Loucy (cell line): Measurements from ENCODE around the gene SGIP1.

Experiments
- CTCF ChIP-seq: fragments of 200-600 bp; sonication (generic); conservative IDR thresholded peaks from 2 replicates; pipeline ENCODE4 v1.5.1; 2014; ENCODE audit warnings: mild to moderate bottlenecking, antibody characterized with exemption, low read length
- EZH2phosphoT487 ChIP-seq: fragments of 200-600 bp; IDR thresholded peaks from 2 replicates; pipeline ENCODE4 v1.6.1; 2018; ENCODE audit warnings: antibody characterized with exemption, mild to moderate bottlenecking, moderate library complexity, borderline replicate concordance

- peak; percentile 68 for TF ChIP-seq CTCF
- no peak for TF ChIP-seq EZH2phosphoT487
Measured at GRCh38 chr1:66711420-66711819, 177.5 kb downstream of the SGIP1 start.
